Measurements from ENCODE around the gene HYCC2. TPM values are rescaled to one million over a fixed set of nuclear protein-coding genes. Genes with fewer than 3 reads are reported as not detected.

The HYCC2 gene
- total RNA-seq, 4 donors from 2014 or later = 2.3 to 12.5 (median 3.5) TPM

- Histone ChIP-seq H3K4me1 (peaks cover 23 to 28% of the 10 kb centered on the region in 2 donors), H3K4me3 (no peak overlapping the region), H3K27me3 (no peaks in the 10 kb centered on the region), H3K9me3 (no peaks in the 10 kb centered on the region), H3K36me3 (no peaks in the 10 kb centered on the region), H3K27ac (no peak overlapping the region)
- ATAC-seq (no peak), DNase-seq (no peak)
- intact Hi-C loops (cut with DNase I; ENCODE audit: low total_unique reads) (loop anchor here (2.0 kb wide), 1 partner anchor 52 kb away; no protein-coding TSS in a partner anchor), in situ Hi-C loops (cut with MboI; ENCODE audit: low sequenced_read_pairs in 4 of 4) (loop anchor here in 2 of 4 donors (25.0 kb wide), 2 partner anchors 97 to 347 kb away; partner anchors contain the start of gene ORC2 (in 2 of the 2))
- TF ChIP-seq POLR2A (IDR thresholded peaks at IDR 0.05) (no peak), CTCF (IDR thresholded peaks at IDR 0.05 in 4 of 5, conservative IDR thresholded peaks at IDR 0.05 in 1 of 5) (no peak)
These were observed 12.6 kb downstream of the HYCC2 start for GRCh38 chr2:201058914-201059313.

GRCh38 chr2:201057715-201058248 is 13.7 kb downstream of the HYCC2 start:
- Histone ChIP-seq H3K9me3 (no peaks in the 10 kb centered on the region), H3K27ac (peak overlapping the region; percentile 9 to 62 (median 38)), H3K36me3 (no peaks in the 10 kb centered on the region), H3K4me3 (no peak overlapping the region), H3K4me1 (peaks cover 23 to 28% of the 10 kb centered on the region in 2 donors), H3K27me3 (no peaks in the 10 kb centered on the region)
- intact Hi-C loops (cut with DNase I; ENCODE audit: low total_unique reads) (loop anchor here (2.0 kb wide), 1 partner anchor 53 kb away; no protein-coding TSS in a partner anchor), in situ Hi-C loops (cut with MboI; ENCODE audit: low sequenced_read_pairs in 4 of 4) (loop anchor here in 2 of 4 donors (25.0 kb wide), 2 partner anchors 95 to 345 kb away; partner anchors contain the start of gene ORC2 (in 2 of the 2))
- ATAC-seq = peak in 1 of 2 donors; percentile 32
- DNase-seq = no peak
- TF ChIP-seq POLR2A (IDR thresholded peaks at IDR 0.05) (no peak), CTCF (IDR thresholded peaks at IDR 0.05 in 4 of 5, conservative IDR thresholded peaks at IDR 0.05 in 1 of 5) (no peak)

- no peaks in the 10 kb centered on the region for H3K27me3 ChIP-seq
- H3K36me3 ChIP-seq = no peaks in the 10 kb centered on the region
- H3K9me3 ChIP-seq = no peaks in the 10 kb centered on the region
- peak overlapping the region; percentile 9 to 62 (median 38) for H3K27ac ChIP-seq
- peak in 1 of 2 donors; percentile 58 for ATAC-seq
- TF ChIP-seq CTCF (IDR thresholded peaks at IDR 0.05 in 4 of 5, conservative IDR thresholded peaks at IDR 0.05 in 1 of 5) (no peak), POLR2A (IDR thresholded peaks at IDR 0.05) (no peak)
- peaks cover 23 to 28% of the 10 kb centered on the region in 2 donors for H3K4me1 ChIP-seq
- no peak overlapping the region for H3K4me3 ChIP-seq
- DNase-seq = no peak
- intact Hi-C loops (cut with DNase I; ENCODE audit: low total_unique reads) (no loop called here), in situ Hi-C loops (cut with MboI; ENCODE audit: low sequenced_read_pairs in 4 of 4) (loop anchor here in 2 of 4 donors (25.0 kb wide), 2 partner anchors 95 to 345 kb away; partner anchors contain the start of gene ORC2 (in 2 of the 2))
These were observed 14.4 kb downstream of the HYCC2 start for GRCh38 chr2:201057087-201057521.

DNA sequence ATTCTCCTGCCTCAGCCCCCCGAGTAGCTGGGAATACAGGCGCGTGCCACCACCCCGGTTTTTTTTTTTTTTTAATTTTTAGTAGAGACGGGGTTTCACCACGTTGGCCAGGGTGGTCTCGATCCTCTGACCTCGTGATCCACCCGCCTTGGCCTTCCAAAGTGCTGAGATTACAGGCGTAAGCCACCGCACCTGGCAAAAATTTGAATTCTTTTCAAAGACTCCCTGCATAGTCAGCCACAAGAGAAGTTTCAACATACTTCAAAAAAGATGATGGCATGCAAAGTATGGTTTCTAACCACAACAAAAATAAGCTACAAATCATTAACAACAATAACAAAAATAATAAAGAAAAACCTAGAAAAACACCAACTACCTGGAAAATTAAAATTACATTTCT is 22.0 kb downstream of the HYCC2 start:
- Histone ChIP-seq H3K4me3 (no peak overlapping the region), H3K27me3 (no peaks in the 10 kb centered on the region), H3K9me3 (no peaks in the 10 kb centered on the region), H3K27ac (no peak overlapping the region), H3K4me1 (peaks cover 4 to 10% of the 10 kb centered on the region in 2 donors), H3K36me3 (no peaks in the 10 kb centered on the region)
- intact Hi-C loops (cut with DNase I; ENCODE audit: low total_unique reads) = no loop called here
- TF ChIP-seq CTCF (IDR thresholded peaks at IDR 0.05 in 4 of 5, conservative IDR thresholded peaks at IDR 0.05 in 1 of 5) = no peak
- TF ChIP-seq POLR2A (IDR thresholded peaks at IDR 0.05) = no peak
- no peak for DNase-seq
- in situ Hi-C loops (cut with MboI; ENCODE audit: low sequenced_read_pairs in 4 of 4) = no loop called here
- ATAC-seq = no peak
